Mesenchymal stem cell (in vitro differentiated cells and primary cell): ENCODE measurements around the gene COX7B2.

ENCODE experiments used
- DNase-seq: peaks from one replicate; pipeline ENCODE4 v3.0.0-alpha.2; 2013
- H2AFZ ChIP-seq: one replicate; pipeline ENCODE4 v1.6.1; 2013; ENCODE audit warnings: low read depth, mild to moderate bottlenecking, control low read depth, inconsistent platforms, low read length, moderate library complexity
- H2AK5ac ChIP-seq: 2 replicates; pipeline ENCODE4 v1.6.1; 2013; ENCODE audit warnings: low read length, moderate library complexity, mild to moderate bottlenecking, inconsistent platforms; ENCODE audit not compliant: severe bottlenecking
- H2BK120ac ChIP-seq: one replicate; pipeline ENCODE4 v1.6.1; 2013; ENCODE audit warnings: low read depth, mild to moderate bottlenecking, inconsistent platforms, low read length, moderate library complexity
- H2BK12ac ChIP-seq, 2 experiments: one replicate each; pipeline ENCODE4 v1.6.1; 2013; ENCODE audit warnings: inconsistent platforms in 2 of 2, low read length in 2 of 2, mild to moderate bottlenecking in 2 of 2, moderate library complexity in 2 of 2, control low read depth in 1 of 2
- H2BK15ac ChIP-seq: one replicate; pipeline ENCODE4 v1.6.1; 2013; ENCODE audit warnings: mild to moderate bottlenecking, low read depth, inconsistent platforms; ENCODE audit not compliant: poor library complexity, severe bottlenecking
- H2BK5ac ChIP-seq: 2 replicates; pipeline ENCODE4 v1.6.1; 2013; ENCODE audit warnings: low read depth, mild to moderate bottlenecking, low read length, control low read depth, inconsistent platforms; ENCODE audit not compliant: poor library complexity, severe bottlenecking
- H3K14ac ChIP-seq, 2 experiments: one replicate each; pipeline ENCODE4 v1.6.1; 2013; ENCODE audit warnings: inconsistent platforms in 2 of 2, low read length in 2 of 2, control low read depth in 1 of 2, mild to moderate bottlenecking in 1 of 2, moderate library complexity in 1 of 2
- H3K18ac ChIP-seq, 2 experiments: one replicate each; pipeline ENCODE4 v1.6.1; 2013; ENCODE audit warnings: inconsistent platforms in 2 of 2, low read length in 2 of 2, control low read depth in 1 of 2, low read depth in 1 of 2, mild to moderate bottlenecking in 1 of 2
- H3K23ac ChIP-seq, 2 experiments: one replicate each; pipeline ENCODE4 v1.6.1; 2013; ENCODE audit warnings: inconsistent platforms in 2 of 2, low read length in 2 of 2, mild to moderate bottlenecking in 2 of 2, moderate library complexity in 2 of 2, control low read depth in 1 of 2
- H3K27ac ChIP-seq: 2 replicates; pipeline ENCODE4 v1.5.1; 2013; ENCODE audit warnings: mild to moderate bottlenecking, moderate library complexity, low read length, control low read depth, inconsistent platforms; ENCODE audit not compliant: poor library complexity, severe bottlenecking
- H3K27me3 ChIP-seq, 2 experiments: 2 replicates each; pipeline versions ENCODE4 v1.6.1 to v1.7.0; 2013; ENCODE audit warnings: low read length in 2 of 2, mild to moderate bottlenecking in 2 of 2, moderate library complexity in 2 of 2, control low read depth in 1 of 2, inconsistent platforms in 1 of 2; ENCODE audit not compliant: control insufficient read depth in 1 of 2, insufficient read depth in 1 of 2
- H3K36me3 ChIP-seq, 2 experiments: 2 replicates each; pipeline versions ENCODE4 v1.6.1 to v1.7.0; 2013; ENCODE audit warnings: low read length in 2 of 2, control low read depth in 1 of 2, inconsistent platforms in 1 of 2, low read depth in 1 of 2, mild to moderate bottlenecking in 1 of 2; ENCODE audit not compliant: insufficient read depth in 2 of 2, control insufficient read depth in 1 of 2
- H3K4ac ChIP-seq, 2 experiments: one replicate each; pipeline ENCODE4 v1.6.1; 2013; ENCODE audit warnings: inconsistent platforms in 2 of 2, low read length in 2 of 2, mild to moderate bottlenecking in 2 of 2, moderate library complexity in 2 of 2, control low read depth in 1 of 2, low read depth in 1 of 2
- H3K4me1 ChIP-seq: 2 replicates; pipeline ENCODE4 v1.6.1; 2013; ENCODE audit warnings: low read depth, low read length, control low read depth; ENCODE audit not compliant: control insufficient read depth, insufficient read depth
- H3K4me2 ChIP-seq: 2 replicates; pipeline ENCODE4 v1.6.1; 2013; ENCODE audit warnings: low read length, mild to moderate bottlenecking, inconsistent platforms; ENCODE audit not compliant: poor library complexity, severe bottlenecking
- H3K4me3 ChIP-seq, 2 experiments: 2 replicates each; pipeline versions ENCODE4 v1.5.1 to v1.7.0; 2013; ENCODE audit warnings: low read length in 2 of 2, mild to moderate bottlenecking in 2 of 2, control low read depth in 1 of 2, low read depth in 1 of 2; ENCODE audit not compliant: insufficient read depth in 1 of 2
- H3K79me1 ChIP-seq: replicated peaks from 2 replicates; pipeline ENCODE4 v1.6.1; 2013; ENCODE audit warnings: mild to moderate bottlenecking, control low read depth, low read length, inconsistent platforms; ENCODE audit not compliant: poor library complexity, severe bottlenecking
- H3K9ac ChIP-seq: 2 replicates; pipeline ENCODE4 v1.7.0; 2013; ENCODE audit warnings: mild to moderate bottlenecking, low read length, moderate library complexity
- H3K9me3 ChIP-seq: 2 replicates; pipeline ENCODE4 v1.7.0; 2013; ENCODE audit warnings: mild to moderate bottlenecking, low read length; ENCODE audit not compliant: control insufficient read depth
- H4K8ac ChIP-seq: one replicate; pipeline ENCODE4 v1.6.1; 2013; ENCODE audit warnings: inconsistent platforms, mild to moderate bottlenecking, low read length, moderate library complexity
- H4K91ac ChIP-seq: one replicate; pipeline ENCODE4 v1.6.1; 2013; ENCODE audit warnings: mild to moderate bottlenecking, low read length, inconsistent platforms
- WGBS: methylation state at CpG from one replicate; pipeline ENCODE4 v1.1.7; 2013; ENCODE audit warnings: mixed read lengths; 5-methylcytosine and 5-hydroxymethylcytosine counted together

Gene COX7B2

GRCh38 chr4:46765465-46765864, 143.6 kb downstream of the COX7B2 start:
- Histone ChIP-seq H2BK15ac (no peak overlapping the region), H3K4me2 (no peak overlapping the region), H2AFZ (no peak overlapping the region), H3K4me1 (peaks cover 2% of the 10 kb centered on the region), H2BK12ac (no peak overlapping the region), H4K91ac (no peak overlapping the region), H3K27me3 (no peaks in the 10 kb centered on the region), H2BK5ac (no peak overlapping the region), H3K79me1 (no peaks in the 10 kb centered on the region), H3K14ac (peak overlapping the region in 1 of 2 experiments; percentile 61), H3K9me3 (no peaks in the 10 kb centered on the region), H3K9ac (no peak overlapping the region), H2BK120ac (no peak overlapping the region), H3K4ac (peak overlapping the region in 1 of 2 experiments; percentile 25), H2AK5ac (no peak overlapping the region), H3K27ac (no peak overlapping the region), H3K18ac (no peak overlapping the region), H3K23ac (no peak overlapping the region), H4K8ac (no peak overlapping the region), H3K4me3 (no peak overlapping the region), H3K36me3 (no peaks in the 10 kb centered on the region)
- no peak for DNase-seq
- 89% methylated on average over 2 of the region's 2 CpGs for WGBS

DNA sequence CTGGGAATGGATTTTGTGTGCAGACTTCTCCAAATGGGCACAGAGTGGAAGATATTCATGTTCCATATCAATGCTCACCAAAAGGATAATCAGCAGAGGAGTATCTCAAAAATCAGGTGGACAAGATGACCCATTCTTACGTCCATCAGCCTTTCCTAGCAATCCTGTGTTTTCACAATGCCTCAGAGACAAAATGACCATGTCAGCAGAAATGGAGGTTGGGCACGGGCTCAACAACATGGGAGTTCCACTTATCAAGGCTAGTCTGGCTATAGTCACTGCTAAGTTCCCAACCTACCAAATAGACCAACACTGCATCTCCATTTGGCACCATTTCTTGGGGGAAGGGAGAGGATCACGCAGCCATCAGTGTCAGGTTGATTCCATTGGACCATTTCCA, 179.0 kb downstream of the COX7B2 start:
- Histone ChIP-seq H3K27ac (no peak overlapping the region), H3K23ac (no peak overlapping the region), H2BK5ac (no peak overlapping the region), H4K8ac (no peak overlapping the region), H3K9ac (no peak overlapping the region), H2BK12ac (no peak overlapping the region), H3K27me3 (no peaks in the 10 kb centered on the region), H3K18ac (no peak overlapping the region), H3K4me1 (no peaks in the 10 kb centered on the region), H3K9me3 (peaks cover 12% of the 10 kb centered on the region), H3K4ac (no peak overlapping the region), H2BK15ac (no peak overlapping the region), H4K91ac (no peak overlapping the region), H2AFZ (no peak overlapping the region), H3K4me2 (no peak overlapping the region), H2AK5ac (no peak overlapping the region), H3K79me1 (no peaks in the 10 kb centered on the region), H2BK120ac (no peak overlapping the region), H3K4me3 (no peak overlapping the region), H3K14ac (no peak overlapping the region), H3K36me3 (no peaks in the 10 kb centered on the region)
- no peak for DNase-seq
- WGBS: 84% methylated on average over 2 of the region's 3 CpGs

DNA sequence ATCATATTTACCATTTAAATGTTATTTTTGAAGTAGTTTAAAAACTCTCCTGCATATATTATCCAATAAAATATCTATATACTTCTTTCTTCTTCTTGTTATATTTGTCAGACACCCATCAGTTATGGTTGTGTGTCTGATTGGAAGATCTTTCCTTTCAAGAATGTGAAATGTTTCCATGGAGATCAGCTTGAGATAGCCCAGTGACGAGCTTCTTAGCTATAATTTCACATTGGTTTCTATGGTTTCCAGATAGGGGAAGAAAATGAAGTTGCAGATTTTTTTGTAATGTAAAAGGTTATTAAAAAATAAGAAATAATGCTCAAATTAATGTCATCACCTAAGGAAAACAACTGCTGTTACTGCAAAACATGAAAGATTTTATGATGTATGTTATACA, 189.0 kb downstream of the COX7B2 start:
- Histone ChIP-seq H3K14ac (no peak overlapping the region), H3K18ac (no peak overlapping the region), H2BK12ac (no peak overlapping the region), H2BK15ac (no peak overlapping the region), H2BK5ac (no peak overlapping the region), H3K23ac (no peak overlapping the region), H4K8ac (no peak overlapping the region), H3K4me3 (no peak overlapping the region), H3K9ac (no peak overlapping the region), H3K9me3 (no peaks in the 10 kb centered on the region), H3K4ac (no peak overlapping the region), H3K4me1 (no peaks in the 10 kb centered on the region), H3K27me3 (no peaks in the 10 kb centered on the region), H3K79me1 (no peaks in the 10 kb centered on the region), H2AK5ac (no peak overlapping the region), H2BK120ac (no peak overlapping the region), H3K4me2 (no peak overlapping the region), H3K36me3 (no peaks in the 10 kb centered on the region), H4K91ac (no peak overlapping the region), H3K27ac (no peak overlapping the region), H2AFZ (no peak overlapping the region)
- WGBS: 44% methylated on average over 1 of the region's 1 CpG
- DNase-seq: no peak

DNA sequence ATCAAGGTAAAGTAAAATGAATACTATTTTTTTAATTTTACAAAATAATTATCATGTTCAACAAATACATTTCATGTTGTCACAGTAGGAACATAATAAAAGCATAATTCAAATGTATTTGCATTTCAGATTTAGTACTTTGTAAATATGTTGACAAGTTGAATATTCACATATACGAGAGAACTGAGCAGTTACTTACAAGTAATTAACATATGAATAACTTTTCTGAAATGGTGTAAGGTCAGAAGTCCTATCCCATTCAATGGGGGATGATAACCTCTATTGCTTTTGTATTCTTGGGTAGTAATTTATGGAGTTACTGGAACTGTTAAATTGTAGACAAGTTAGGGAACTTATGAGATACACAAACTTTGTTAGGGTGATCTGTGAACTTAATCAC, 191.1 kb downstream of the COX7B2 start:
- DNase-seq: no peak
- H3K4me1 ChIP-seq: no peaks in the 10 kb centered on the region
- no peak overlapping the region for H3K4me2 ChIP-seq

More for the DNA sequence above, 191.1 kb downstream of the COX7B2 start:
- H3K36me3 ChIP-seq: no peaks in the 10 kb centered on the region
- no peak overlapping the region for H2BK12ac ChIP-seq
- H4K8ac ChIP-seq: no peak overlapping the region
- H3K18ac ChIP-seq: no peak overlapping the region
- peaks cover 7% of the 10 kb centered on the region for H3K9me3 ChIP-seq
- H4K91ac ChIP-seq: no peak overlapping the region
- H3K23ac ChIP-seq: no peak overlapping the region
- H3K27ac ChIP-seq: no peak overlapping the region
- no peak overlapping the region for H2BK120ac ChIP-seq
- no peaks in the 10 kb centered on the region for H3K79me1 ChIP-seq
- no peak overlapping the region for H2BK15ac ChIP-seq
- no peak overlapping the region for H2AK5ac ChIP-seq
- no peak overlapping the region for H3K4me3 ChIP-seq
- no peak overlapping the region for H2BK5ac ChIP-seq
- H3K9ac ChIP-seq: no peak overlapping the region
- H3K27me3 ChIP-seq: no peaks in the 10 kb centered on the region
- WGBS: no CpG with 5 or more reads among the region's 1 CpG
- H2AFZ ChIP-seq: no peak overlapping the region
- H3K14ac ChIP-seq: no peak overlapping the region
- no peak overlapping the region for H3K4ac ChIP-seq
